Fibroblast of mammary gland (primary cell): ENCODE measurements around the gene CELSR3.

Experiments used
- DNase-seq: peaks from one replicate; pipeline ENCODE4 v3.0.0-alpha.2; 2010; ENCODE audit warnings: low read depth
- H3K4me3 ChIP-seq: 2 replicates; pipeline ENCODE4 v1.5.1; 2011; ENCODE audit warnings: low read depth, mild to moderate bottlenecking, low read length, moderate library complexity; ENCODE audit not compliant: control insufficient read depth
- TF ChIP-seq, protein P1 (sequence below): conservative IDR thresholded peaks from 2 replicates; pipeline ENCODE4 v1.5.1; 2011; ENCODE audit warnings: low read depth, low read length, inconsistent platforms; ENCODE audit not compliant: control insufficient read depth, insufficient read depth

CELSR3 gene

DNA sequence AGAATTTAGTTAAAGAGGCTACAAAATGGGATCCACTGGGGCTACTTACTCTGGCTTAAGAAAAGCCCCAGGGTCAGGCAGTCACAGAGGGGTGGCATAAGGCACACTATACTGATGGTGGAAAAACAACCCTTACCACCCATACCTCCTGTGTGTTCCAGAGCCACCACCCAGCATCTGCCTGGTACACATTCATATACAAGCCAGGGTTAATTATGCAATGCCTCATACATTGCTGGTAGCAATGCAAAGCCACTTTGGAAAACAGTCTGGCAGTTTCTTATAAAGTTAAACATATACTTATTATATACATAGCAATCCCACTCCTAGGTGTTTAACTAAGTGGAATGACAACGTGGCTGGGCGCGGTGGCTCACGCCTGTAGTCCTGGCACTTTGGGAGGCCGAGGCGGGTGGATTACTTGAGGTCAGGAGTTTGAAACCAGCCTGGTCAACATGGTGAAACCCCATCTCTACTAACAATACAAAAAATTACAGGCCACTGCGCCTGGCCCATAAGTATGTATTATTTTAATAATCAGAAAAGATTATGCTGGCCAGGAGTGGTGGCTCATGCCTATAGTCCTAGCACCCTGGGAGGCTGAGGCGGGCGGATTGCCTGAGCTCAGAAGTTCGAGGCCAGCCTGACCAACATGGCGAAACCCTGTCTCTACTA is 38.2 kb upstream of the CELSR3 start:
- no peak overlapping the region for H3K4me3 ChIP-seq
- TF ChIP-seq, protein P1, sequence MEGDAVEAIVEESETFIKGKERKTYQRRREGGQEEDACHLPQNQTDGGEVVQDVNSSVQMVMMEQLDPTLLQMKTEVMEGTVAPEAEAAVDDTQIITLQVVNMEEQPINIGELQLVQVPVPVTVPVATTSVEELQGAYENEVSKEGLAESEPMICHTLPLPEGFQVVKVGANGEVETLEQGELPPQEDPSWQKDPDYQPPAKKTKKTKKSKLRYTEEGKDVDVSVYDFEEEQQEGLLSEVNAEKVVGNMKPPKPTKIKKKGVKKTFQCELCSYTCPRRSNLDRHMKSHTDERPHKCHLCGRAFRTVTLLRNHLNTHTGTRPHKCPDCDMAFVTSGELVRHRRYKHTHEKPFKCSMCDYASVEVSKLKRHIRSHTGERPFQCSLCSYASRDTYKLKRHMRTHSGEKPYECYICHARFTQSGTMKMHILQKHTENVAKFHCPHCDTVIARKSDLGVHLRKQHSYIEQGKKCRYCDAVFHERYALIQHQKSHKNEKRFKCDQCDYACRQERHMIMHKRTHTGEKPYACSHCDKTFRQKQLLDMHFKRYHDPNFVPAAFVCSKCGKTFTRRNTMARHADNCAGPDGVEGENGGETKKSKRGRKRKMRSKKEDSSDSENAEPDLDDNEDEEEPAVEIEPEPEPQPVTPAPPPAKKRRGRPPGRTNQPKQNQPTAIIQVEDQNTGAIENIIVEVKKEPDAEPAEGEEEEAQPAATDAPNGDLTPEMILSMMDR, result no peak
- DNase-seq, result no peak

DNA sequence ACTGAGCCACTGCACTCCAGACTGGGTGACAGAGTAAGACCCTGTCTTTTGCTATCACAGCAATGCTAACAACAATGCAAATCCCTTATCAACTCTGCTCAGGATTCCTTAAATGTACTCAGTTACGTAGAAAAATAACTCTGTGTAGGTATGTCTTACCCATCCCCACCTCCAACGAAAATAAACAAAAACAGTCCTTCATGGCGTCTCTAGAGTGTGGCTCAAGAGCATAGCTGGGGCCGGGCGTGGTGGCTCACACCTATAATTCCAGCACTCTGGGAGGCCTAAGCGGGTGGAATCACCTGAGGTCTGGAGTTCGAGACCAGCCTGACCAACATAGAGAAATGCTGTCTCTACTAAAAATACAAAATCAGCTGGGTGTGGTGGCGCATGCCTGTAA is 36.2 kb upstream of the CELSR3 start:
- H3K4me3 ChIP-seq, result no peak overlapping the region
- TF ChIP-seq, protein P1, result no peak
- no peak for DNase-seq

DNA sequence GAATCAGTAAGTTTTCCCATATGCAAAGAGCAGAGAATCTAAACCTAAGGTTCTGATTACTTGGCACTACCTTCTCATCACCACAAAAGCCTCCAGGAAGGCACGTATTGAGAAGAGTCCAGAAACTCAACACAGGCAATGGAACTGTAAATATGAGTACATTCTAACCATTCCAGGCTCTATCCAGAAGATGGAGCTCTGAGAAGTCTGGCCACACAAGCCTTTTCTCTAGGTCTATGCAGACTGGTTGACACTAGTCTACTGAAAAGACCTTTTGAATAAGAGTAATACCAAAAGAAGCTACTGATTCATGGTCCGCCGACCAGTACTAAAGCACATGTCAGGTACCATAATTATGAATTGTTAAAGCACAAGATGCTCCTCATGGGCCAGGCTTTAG is 35.3 kb upstream of the CELSR3 start:
- TF ChIP-seq, protein P1, result no peak
- no peak overlapping the region for H3K4me3 ChIP-seq
- no peak for DNase-seq

DNA sequence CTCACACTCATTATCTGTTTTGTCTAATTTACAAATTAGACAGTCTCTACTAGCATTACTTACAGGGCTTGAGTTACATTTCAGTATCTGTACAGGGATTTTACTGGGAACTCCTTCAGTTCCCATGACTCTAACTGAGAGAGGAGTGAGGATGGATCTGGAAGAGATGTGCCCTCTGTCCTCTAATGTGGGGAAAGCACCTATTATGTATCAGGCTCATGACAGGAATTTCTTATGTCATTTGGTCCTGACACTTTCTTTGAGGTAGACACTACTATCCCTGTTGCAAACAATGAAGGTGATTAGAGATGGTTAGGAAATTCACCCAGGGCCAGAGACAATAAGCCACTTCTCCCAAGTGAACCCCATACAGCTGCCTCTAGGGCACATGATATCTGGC is 33.9 kb upstream of the CELSR3 start:
- TF ChIP-seq, protein P1, result no peak
- no peak overlapping the region for H3K4me3 ChIP-seq
- DNase-seq, result no peak

DNA sequence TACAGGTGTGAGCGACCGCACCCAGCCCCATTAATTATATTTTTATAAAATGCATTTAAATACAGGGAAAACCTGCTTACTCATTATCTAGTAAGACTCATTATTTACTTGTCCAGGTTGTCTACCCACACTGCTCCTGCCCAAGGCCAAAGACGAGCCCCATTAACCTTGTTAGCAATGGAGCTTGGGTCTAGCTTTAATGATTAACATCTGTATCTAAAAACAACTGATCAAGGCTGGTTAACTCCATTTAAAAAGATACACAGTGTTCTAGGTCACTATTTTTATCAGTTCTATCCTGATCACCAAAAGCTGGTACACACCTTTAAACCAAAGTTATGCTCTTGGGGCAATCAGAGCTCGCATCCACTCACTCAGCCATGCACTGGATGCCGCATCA is 33.5 kb upstream of the CELSR3 start:
- H3K4me3 ChIP-seq, result no peak overlapping the region
- TF ChIP-seq, protein P1, result no peak
- DNase-seq, result no peak

DNA sequence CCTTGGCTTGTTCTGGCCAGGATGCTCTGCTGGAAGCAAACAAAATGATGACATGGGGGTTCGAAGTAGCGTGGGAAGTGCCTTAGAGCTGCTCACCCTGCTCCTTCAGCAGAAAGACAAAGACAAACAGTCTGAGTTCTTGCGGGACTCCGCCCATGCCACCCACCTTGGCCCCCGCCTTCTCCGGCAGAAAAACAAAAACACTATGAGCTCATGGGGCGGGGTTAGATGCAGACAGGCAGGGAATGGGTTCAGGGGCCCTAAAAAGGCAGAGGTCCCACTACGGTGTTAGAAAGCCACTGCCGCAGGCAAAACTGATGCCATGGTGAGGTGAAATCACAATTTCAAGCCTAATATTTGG is 32.7 kb upstream of the CELSR3 start:
- H3K4me3 ChIP-seq, result peak overlapping the region; percentile 52
- TF ChIP-seq, protein P1, result no peak
- DNase-seq, result peak; percentile 87

DNA sequence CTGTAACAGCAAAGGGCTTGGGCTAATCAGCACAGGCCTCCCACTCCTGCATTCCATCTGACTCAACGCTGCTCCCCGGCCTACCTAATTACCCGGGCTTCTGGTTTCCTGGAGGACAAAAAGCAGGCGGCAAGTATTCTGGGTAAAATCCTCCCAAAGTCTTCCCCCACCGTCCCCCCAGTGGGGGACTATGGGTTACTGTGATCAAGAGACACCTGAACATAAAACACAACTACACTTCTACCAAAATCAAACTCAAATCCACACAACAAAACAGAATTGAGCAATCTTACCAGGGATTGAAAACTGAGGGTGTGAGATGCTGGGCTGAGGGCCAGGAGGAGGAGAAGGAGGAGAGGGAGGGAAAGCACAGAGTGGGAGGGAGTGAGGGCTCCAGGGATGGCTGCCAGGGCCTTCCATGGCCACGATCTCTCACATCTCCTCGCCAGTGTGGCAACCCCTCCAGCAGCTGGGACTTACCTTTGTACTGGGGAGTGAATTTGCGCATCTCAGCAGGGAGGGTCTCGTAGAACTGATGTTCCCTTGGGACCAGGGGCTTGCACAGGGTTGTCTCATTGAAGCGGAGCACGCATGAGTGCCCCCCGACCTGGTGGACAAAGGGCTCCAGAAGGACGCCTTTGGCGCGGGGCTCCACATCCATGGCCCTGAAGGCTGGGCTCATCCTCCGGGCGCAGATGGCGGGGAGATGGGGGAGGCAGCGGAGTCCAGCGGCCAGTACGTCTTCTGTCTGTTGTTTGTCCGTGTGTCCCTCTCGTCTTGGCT is 32.1 kb upstream of the CELSR3 start:
- H3K4me3 ChIP-seq, result peak overlapping the region; percentile 52
- peak; percentile 90 for DNase-seq
- TF ChIP-seq, protein P1, result no peak
